ENCODE results near the gene ANXA10. TPM values are rescaled to one million over a fixed set of nuclear protein-coding genes. Genes with fewer than 3 reads are reported as not detected.
"Not testable (repeated sequence)": the region's sequence is repeated elsewhere in the genome, so short reads cannot be mapped to it uniquely, and the experiment has no call there.

ANXA10 gene
- total RNA-seq, 1 donor from 2014 or later = not detected

GRCh38 chr4:168102403-168102802 is 10.1 kb downstream of the ANXA10 start:
- intact Hi-C loops (cut with micrococcal nuclease) = no loop called here
- DNase-seq (no peak), ATAC-seq (no peak)

GRCh38 chr4:168109527-168109926 is 17.2 kb downstream of the ANXA10 start:
- no peak for ATAC-seq
- intact Hi-C loops (cut with micrococcal nuclease) = no loop called here
- DNase-seq = no peak

GRCh38 chr4:168113059-168113458 is 20.7 kb downstream of the ANXA10 start:
- intact Hi-C loops (cut with micrococcal nuclease); ATAC-seq; DNase-seq: not testable (repeated sequence)

GRCh38 chr4:168118116-168118655 is 25.8 kb downstream of the ANXA10 start:
- DNase-seq (no peak), ATAC-seq (no peak)
- intact Hi-C loops (cut with micrococcal nuclease) = no loop called here

- no peak for ATAC-seq
- no peak for DNase-seq
- intact Hi-C loops (cut with micrococcal nuclease) = no loop called here
Observed at GRCh38 chr4:168119100-168119499, 26.8 kb downstream of the ANXA10 start.

GRCh38 chr4:168119890-168120289 is 27.6 kb downstream of the ANXA10 start:
- intact Hi-C loops (cut with micrococcal nuclease) = no loop called here
- DNase-seq (no peak), ATAC-seq (no peak)

GRCh38 chr4:168120811-168121210 is 28.5 kb downstream of the ANXA10 start:
- DNase-seq = no peak
- intact Hi-C loops (cut with micrococcal nuclease) = no loop called here
- ATAC-seq = no peak

GRCh38 chr4:168124008-168124641 is 31.8 kb downstream of the ANXA10 start:
- no peak for DNase-seq
- ATAC-seq = no peak
- intact Hi-C loops (cut with micrococcal nuclease) = no loop called here

- no peak for ATAC-seq
- no peak for DNase-seq
- intact Hi-C loops (cut with micrococcal nuclease) = no loop called here
Observed at GRCh38 chr4:168126952-168127351, 34.6 kb downstream of the ANXA10 start.

GRCh38 chr4:168128601-168129000 is 36.3 kb downstream of the ANXA10 start:
- intact Hi-C loops (cut with micrococcal nuclease) = no loop called here
- DNase-seq (no peak), ATAC-seq (no peak)

GRCh38 chr4:168129046-168129772 is 36.9 kb downstream of the ANXA10 start:
- ATAC-seq (no peak), DNase-seq (no peak)
- intact Hi-C loops (cut with micrococcal nuclease) = no loop called here

- intact Hi-C loops (cut with micrococcal nuclease) = no loop called here
- ATAC-seq = no peak
- DNase-seq = no peak
Observed at GRCh38 chr4:168129802-168130201, 37.5 kb downstream of the ANXA10 start.

- intact Hi-C loops (cut with micrococcal nuclease) = no loop called here
- DNase-seq (no peak), ATAC-seq (no peak)
Observed at GRCh38 chr4:168131196-168131595, 38.9 kb downstream of the ANXA10 start.

GRCh38 chr4:168134651-168135050 is 42.3 kb downstream of the ANXA10 start:
- intact Hi-C loops (cut with micrococcal nuclease) = no loop called here
- no peak for ATAC-seq

GRCh38 chr4:168135860-168136259 is 43.5 kb downstream of the ANXA10 start:
- ATAC-seq; DNase-seq; intact Hi-C loops (cut with micrococcal nuclease): not testable (repeated sequence)

More at GRCh38 chr4:168134651-168135050, 42.3 kb downstream of the ANXA10 start:
- no peak for DNase-seq

- intact Hi-C loops (cut with micrococcal nuclease); DNase-seq; ATAC-seq: not testable (repeated sequence)
Observed at GRCh38 chr4:168137695-168138094, 45.4 kb downstream of the ANXA10 start.

GRCh38 chr4:168138143-168138542 is 45.8 kb downstream of the ANXA10 start:
- ATAC-seq (no peak), DNase-seq (no peak)
- intact Hi-C loops (cut with micrococcal nuclease) = no loop called here

GRCh38 chr4:168139336-168139735 is 47.0 kb downstream of the ANXA10 start:
- intact Hi-C loops (cut with micrococcal nuclease) = no loop called here
- DNase-seq (no peak), ATAC-seq (no peak)

- ATAC-seq (no peak), DNase-seq (no peak)
- intact Hi-C loops (cut with micrococcal nuclease) = no loop called here
Observed at GRCh38 chr4:168141733-168142132, 49.4 kb downstream of the ANXA10 start.

GRCh38 chr4:168143601-168144000 is 51.3 kb downstream of the ANXA10 start:
- intact Hi-C loops (cut with micrococcal nuclease) = no loop called here
- DNase-seq (no peak), ATAC-seq (no peak)
